Fibroblast of lung (primary cell): ENCODE data around the gene KRT3.

Experiments used
- EZH2 ChIP-seq: IDR thresholded peaks from 2 replicates; pipeline ENCODE4 v1.5.1; 2012; ENCODE audit warnings: low read length, control low read depth, mild to moderate bottlenecking; ENCODE audit errors: missing control alignments
- TF ChIP-seq, protein P1 (sequence below), 2 donors: IDR thresholded peaks in 1 of 2; conservative IDR thresholded peaks in 1 of 2; 1 replicate in 1 of 2; 2 replicates in 1 of 2; pipeline ENCODE4 v1.5.1; 2011 to 2012; ENCODE audit warnings: low read length in 2 of 2, control low read depth in 1 of 2, inconsistent platforms in 1 of 2, low read depth in 1 of 2, mild to moderate bottlenecking in 1 of 2

DNA sequence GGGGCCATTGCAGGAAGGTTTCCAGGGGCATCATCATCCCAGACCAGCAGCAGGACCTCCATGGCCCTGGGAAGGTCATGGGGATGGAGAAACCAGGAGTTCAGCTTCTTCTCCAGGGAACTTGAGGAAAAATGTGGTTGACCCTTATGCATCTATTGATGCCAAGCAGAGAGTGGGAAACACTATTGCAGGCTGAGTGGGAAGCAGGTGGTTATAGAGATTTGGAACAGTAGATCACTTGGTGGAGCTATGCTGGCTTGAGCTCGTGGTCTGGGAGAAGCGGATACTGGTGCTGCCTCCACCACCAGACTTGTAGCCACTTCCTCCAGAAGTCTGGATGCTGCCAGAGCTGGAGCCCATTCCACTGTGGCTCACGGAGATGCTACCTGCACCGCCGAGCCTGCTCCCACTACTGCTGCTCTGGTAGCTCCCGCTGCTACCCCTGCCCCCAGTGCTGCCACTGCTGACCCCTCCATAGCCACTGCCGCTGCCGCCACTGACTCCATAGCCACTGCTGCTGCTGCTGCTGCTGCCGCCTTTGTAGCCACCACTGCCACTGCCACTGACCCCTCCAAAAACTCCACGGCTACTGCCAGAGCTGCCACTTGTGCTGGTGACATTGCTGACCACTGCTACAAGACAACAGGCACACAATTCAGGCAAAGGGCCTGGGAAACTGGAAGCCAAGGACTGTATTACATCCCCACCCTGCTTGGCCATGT is 27.3 kb downstream of the KRT3 start:
- TF ChIP-seq, protein P1, sequence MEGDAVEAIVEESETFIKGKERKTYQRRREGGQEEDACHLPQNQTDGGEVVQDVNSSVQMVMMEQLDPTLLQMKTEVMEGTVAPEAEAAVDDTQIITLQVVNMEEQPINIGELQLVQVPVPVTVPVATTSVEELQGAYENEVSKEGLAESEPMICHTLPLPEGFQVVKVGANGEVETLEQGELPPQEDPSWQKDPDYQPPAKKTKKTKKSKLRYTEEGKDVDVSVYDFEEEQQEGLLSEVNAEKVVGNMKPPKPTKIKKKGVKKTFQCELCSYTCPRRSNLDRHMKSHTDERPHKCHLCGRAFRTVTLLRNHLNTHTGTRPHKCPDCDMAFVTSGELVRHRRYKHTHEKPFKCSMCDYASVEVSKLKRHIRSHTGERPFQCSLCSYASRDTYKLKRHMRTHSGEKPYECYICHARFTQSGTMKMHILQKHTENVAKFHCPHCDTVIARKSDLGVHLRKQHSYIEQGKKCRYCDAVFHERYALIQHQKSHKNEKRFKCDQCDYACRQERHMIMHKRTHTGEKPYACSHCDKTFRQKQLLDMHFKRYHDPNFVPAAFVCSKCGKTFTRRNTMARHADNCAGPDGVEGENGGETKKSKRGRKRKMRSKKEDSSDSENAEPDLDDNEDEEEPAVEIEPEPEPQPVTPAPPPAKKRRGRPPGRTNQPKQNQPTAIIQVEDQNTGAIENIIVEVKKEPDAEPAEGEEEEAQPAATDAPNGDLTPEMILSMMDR (conservative IDR thresholded peaks at IDR 0.05 in 1 of 2, IDR thresholded peaks at IDR 0.05 in 1 of 2; ENCODE audit: low read depth in 1 of 2, low read length in 2 of 2): no peak
- TF ChIP-seq EZH2: no peak
